Mesenteric fat pad (tissue), 1 donor: ENCODE results near the gene ARHGEF10L. TPM values are rescaled to one million over a fixed set of nuclear protein-coding genes. Genes with fewer than 3 reads are reported as not detected.

ENCODE experiments used
- DNase-seq: peaks from one replicate; pipeline ENCODE4 v3.0.0-alpha.2; 2020; ENCODE audit warnings: low spot score
- total RNA-seq: library from RNA; stranded (reverse); fragmentation: NEBNext Ultra II Directional; extraction: Animal tissue kit (Norgen Biotek cat#: 25700); gene quantifications from one replicate; pipeline ENCODE4 v1.2.1, GENCODE V29; 2021
- donor health status: DM: yes; HTN: yes; CAD: no.

Gene ARHGEF10L
- total RNA-seq, 1 donor from 2014 or later: 37.0 TPM

- DNase-seq: no peak
These were observed 18.8 kb upstream of the ARHGEF10L start for GRCh38 chr1:17520473-17521319.

DNA sequence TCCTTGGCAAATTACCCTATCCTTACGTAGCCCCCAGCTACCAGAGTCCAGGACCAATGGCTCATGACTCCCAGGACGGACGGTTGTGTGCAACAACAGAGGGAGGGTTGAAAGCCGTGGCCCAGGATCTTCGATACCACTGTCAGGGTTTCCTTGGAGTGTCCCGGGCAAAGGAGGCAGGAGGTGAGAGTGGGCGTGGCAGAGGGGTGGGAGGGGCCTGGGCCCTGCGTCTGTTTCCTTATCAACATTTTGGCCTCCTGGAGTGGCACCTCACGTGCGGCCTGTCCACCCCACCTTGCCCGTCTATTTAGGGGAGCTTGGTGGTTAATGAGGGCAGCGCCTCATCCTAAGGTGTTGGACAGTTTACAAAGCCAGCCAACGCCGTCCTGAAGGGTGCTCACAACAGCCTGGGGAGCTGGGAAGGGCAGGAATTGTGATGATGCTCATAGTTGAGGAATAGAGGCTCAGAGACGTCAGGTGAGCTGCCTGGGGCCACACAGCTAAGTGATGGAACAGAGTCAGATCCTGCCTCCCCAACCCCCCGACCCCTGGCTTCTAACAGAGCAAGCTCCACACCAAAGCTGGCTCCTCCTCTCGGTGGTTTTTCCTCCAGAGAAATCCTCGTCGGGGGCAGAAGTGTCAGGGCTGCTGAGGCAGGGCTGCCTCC lies 17.4 kb upstream of the ARHGEF10L start:
- no peak for DNase-seq

DNA sequence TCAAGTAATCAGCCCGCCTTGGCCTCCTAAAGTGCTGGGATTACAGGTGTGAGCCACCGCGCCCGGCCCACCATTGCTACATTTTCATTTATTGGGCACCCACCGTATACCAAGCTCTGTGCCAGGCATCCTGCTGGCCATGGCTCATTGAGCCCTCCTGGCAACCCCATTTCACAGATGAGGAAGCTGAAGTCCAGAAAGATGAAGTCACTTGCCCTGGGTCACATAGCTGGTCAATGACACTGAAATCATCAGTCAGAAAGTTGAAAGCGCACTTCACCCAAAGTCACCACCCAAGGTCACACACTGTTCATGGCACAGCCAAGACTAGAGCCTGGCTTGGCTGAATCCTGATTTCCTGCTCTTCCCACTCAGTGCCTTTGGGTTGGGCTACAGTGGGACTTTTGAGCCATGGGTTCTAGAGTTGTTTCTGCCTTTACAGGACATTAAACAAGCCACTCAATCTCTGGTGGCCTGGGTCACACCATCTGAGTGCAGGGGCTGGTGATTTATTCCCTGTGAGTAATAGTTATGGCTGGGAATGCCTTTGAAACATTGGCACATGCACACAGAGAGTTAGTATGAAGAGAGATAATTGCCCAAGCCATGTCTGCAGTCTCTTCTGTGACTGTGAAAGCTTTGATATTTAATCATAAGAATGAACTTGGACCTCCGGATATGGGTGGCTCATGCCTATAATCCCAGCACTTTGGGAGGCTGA lies 16.0 kb upstream of the ARHGEF10L start:
- DNase-seq: no peak

DNA sequence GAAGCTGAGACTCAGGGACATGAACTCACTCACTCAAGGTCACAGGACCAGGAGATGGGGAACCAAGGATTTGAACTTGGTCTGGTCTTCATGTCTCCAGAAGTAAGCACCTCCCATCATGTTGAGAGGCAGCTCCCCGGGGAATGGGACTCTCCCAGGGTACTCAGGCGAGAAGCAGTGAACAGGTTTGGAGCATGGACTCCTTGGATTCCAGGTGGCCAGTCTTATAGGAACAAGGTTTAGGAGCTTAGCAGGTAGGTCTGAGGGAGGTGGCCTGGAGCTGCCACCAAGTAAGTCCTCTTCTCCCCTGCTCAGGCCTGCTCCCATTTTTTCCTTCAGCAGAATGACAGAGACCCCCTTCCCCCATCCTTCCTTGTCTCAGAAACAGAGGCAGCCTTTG lies 14.9 kb upstream of the ARHGEF10L start:
- DNase-seq: no peak

GRCh38 chr1:17525996-17526686 lies 13.4 kb upstream of the ARHGEF10L start:
- DNase-seq: no peak

DNA sequence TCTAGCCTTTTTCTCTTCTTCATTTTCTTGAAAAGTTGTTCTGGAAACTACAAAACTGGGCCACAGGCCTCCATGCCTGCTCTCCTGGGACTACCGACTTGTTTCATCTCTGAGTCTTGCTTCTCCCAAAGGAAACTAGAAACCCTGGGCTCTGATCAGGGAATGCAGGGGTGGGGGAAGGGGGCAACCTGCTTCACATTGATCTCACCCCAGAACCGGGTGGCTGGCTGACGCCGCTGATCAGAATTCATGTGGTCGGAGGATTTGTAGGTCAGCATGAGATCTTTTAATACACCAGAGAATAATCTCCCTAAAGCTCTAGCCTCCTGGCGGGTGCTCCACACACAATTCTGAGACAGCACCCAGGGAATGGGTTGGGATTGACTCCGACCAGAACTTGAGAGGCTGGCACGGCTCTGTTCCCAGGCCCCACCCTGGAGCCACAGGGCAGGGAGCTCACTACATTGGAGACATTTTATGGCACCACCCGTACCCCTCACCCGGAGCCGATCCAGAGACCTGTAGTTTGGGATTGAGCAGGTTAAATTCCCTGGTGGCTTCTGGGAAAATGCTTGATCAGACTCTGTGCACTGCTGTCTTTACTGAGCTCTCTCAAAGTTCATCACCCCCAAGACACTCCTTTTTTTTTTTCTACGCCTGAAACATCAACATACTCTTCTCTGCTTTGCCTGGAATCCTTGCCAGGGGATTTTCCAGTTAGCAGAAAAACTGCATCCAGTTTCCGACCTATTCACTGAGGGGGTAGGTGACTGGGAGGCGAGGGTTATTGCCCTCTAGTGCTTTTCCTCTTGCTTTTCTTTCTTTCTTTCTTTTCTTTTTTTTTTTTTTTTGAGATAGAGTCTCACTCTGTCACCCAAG lies 12.2 kb upstream of the ARHGEF10L start:
- no peak for DNase-seq

DNA sequence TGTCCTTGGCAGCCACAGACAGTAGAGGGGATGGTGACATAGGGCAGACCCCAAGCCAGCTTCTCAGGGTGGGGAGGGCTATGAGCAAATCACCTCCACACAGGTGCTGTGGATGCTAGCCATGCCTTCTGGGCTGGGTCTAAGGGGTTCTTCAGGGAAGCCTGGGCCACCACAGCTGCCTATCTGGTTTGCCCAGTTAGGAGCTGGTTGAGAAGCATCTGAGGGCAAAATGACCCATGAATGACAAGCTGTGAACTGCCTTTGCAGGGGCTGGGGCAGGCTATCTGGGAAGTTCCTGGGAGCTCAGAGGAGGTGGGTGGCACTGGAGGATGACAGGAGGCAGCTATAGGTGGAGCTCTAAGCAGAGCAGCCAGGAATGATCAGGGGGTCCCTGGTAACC lies 10.1 kb upstream of the ARHGEF10L start:
- DNase-seq: no peak

GRCh38 chr1:17531343-17531681 lies 8.2 kb upstream of the ARHGEF10L start:
- no peak for DNase-seq

DNA sequence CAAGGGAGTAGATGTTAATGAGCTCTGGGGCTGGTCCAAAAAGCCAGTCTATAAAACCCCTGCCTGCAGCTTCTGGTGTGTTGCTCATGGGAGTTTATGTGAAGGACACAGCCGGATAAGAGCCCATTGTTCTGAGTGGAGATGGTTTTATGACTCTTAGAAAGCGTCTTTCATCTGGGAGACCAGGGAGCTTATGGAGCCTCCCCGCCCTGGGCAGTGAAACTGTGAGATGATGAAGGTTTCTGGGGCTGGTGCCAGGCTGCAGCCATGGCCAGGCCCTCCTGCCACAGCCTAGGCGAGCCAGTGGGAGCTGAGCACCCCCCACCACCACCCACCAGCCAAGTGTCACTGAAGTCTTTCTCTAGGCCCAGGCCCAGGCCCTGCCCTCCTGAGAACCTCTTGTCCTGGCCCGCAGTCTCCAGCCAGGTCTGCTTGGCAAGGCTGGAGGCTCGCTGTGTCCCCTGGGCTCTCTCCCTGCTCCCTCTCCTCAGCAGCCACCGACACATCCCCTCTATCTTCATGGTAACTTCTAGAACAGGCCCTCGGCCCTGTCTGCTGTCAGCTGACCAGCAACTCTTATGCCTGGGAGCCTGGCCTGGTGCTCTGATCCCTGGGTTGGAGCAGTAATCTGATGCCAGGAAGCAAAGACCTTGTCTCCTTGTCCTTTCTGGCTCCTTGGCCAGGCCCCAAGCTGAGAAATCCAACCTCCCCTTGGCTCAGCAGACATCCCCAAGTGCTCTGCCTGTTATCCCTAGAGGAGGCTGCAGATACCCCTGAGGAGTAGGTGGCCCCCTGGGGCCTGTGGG lies 7.6 kb upstream of the ARHGEF10L start:
- DNase-seq: no peak

DNA sequence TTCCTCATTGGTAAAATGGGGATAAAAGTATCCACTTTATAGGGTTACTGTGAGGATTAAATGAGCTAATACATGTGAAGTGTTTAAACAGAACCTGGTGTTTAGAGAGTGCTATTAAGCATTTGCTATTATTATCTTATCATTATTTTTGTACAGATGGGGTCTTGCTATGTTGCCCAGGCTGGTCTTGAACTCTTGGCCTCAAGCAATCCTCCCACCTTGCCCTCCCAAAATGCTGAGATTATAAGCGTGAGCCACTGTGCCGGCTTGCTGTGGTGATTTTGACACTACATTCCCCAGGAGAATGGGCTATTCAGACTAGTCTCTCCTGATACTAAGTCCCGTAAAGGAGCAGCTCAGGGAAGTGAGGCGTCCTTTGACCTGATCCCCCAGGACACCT lies 6.3 kb upstream of the ARHGEF10L start:
- no peak for DNase-seq

- no peak for DNase-seq
These were observed 4.1 kb upstream of the ARHGEF10L start for GRCh38 chr1:17535300-17535936.

GRCh38 chr1:17538010-17538409 lies 1.5 kb upstream of the ARHGEF10L start:
- DNase-seq: no peak

DNA sequence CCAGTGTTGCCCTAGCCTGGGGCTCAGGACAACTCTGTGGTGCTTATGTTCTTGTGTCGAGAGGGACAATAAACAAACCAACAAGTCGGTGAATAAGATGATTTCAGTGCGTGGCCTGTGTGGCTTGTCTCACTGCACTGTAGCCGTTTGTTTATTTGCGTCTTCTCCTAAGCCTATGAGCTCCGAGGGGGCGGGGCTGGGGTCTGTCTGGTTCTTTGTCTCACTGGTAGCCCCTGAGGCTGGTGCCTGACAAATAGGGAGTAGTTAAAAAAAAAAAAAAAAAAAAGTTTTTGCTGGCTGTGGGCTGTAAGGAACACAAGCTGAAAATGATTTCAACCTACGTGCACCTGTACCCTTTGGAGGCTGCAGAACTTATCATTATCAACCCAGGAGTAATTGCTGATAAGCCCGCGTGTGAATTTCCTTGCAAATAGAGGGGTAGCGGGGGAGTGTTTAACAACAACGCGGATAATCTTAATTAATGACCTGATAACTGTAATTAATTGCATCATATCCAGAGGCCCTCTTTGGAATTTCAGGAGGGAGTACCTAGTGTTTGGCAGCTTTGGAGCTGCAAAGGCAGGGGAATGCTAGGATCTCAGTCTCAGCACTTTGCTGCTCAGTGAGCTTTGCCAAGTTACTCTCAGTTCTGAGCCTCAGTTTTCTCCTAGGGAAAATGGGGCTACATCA lies 925 bp upstream of the ARHGEF10L start:
- DNase-seq: no peak

GRCh38 chr1:17539118-17539476 lies 401 bp upstream of the ARHGEF10L start:
- DNase-seq: no peak

GRCh38 chr1:17540255-17541001 lies 930 bp downstream of the ARHGEF10L start:
- DNase-seq: no peak

DNA sequence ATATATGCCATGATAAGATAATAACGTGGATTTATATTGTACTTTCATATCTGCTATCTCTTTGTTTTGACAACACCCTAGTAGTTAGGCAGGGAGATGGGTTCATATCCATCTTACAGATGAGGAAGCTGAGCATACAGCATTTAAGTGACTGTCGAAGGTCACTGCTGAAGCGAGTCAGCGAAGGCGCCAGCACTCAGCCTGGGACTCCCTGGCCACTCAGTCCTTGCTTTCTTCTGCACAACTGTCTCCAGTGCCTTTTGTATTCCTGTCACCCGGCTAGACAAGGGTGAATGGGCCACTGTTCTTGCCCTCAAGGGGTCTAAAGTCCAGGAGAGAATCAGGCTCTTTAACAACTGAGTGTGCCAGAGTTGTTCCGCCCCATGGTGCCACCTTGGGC lies 3.1 kb downstream of the ARHGEF10L start:
- no peak for DNase-seq

DNA sequence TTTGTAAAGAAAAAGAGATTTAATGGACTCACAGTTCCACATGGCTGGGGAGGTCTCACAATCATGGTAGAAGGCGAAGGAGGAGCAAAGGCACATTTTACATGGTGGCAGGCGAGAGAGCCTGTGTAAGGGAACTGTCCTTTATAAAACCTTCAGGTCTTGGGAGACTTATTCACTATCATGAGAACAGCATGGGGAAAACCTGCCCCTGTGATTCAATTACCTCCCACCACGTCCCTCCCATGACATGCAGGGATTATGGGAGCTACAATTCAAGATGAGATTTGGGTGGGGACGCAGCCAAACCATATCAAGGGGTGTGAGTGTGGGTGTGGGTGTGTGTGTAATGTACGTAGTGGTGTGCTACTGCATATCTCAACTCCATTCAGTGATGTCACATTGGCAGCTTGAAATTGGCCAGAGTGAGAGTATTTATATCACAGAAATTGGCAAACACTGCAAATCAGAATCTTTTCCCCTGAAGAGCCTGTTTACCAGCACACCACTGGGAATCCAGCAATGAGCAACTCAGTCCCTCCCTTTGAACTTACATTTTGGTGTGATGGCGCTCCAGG lies 5.4 kb downstream of the ARHGEF10L start:
- DNase-seq: no peak

- DNase-seq: no peak
These were observed 5.9 kb downstream of the ARHGEF10L start for GRCh38 chr1:17545356-17545755.
